ENCODE measurements around the gene IPO4. TPM values are rescaled to one million over a fixed set of nuclear protein-coding genes. Genes with fewer than 3 reads are reported as not detected.
"Not testable (repeated sequence)": the region's sequence is repeated elsewhere in the genome, so short reads cannot be mapped to it uniquely, and the experiment has no call there.

The IPO4 gene, protein sequence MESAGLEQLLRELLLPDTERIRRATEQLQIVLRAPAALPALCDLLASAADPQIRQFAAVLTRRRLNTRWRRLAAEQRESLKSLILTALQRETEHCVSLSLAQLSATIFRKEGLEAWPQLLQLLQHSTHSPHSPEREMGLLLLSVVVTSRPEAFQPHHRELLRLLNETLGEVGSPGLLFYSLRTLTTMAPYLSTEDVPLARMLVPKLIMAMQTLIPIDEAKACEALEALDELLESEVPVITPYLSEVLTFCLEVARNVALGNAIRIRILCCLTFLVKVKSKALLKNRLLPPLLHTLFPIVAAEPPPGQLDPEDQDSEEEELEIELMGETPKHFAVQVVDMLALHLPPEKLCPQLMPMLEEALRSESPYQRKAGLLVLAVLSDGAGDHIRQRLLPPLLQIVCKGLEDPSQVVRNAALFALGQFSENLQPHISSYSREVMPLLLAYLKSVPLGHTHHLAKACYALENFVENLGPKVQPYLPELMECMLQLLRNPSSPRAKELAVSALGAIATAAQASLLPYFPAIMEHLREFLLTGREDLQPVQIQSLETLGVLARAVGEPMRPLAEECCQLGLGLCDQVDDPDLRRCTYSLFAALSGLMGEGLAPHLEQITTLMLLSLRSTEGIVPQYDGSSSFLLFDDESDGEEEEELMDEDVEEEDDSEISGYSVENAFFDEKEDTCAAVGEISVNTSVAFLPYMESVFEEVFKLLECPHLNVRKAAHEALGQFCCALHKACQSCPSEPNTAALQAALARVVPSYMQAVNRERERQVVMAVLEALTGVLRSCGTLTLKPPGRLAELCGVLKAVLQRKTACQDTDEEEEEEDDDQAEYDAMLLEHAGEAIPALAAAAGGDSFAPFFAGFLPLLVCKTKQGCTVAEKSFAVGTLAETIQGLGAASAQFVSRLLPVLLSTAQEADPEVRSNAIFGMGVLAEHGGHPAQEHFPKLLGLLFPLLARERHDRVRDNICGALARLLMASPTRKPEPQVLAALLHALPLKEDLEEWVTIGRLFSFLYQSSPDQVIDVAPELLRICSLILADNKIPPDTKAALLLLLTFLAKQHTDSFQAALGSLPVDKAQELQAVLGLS
- total RNA-seq = 41.5 and 52.4 TPM in 2 replicates

DNA sequence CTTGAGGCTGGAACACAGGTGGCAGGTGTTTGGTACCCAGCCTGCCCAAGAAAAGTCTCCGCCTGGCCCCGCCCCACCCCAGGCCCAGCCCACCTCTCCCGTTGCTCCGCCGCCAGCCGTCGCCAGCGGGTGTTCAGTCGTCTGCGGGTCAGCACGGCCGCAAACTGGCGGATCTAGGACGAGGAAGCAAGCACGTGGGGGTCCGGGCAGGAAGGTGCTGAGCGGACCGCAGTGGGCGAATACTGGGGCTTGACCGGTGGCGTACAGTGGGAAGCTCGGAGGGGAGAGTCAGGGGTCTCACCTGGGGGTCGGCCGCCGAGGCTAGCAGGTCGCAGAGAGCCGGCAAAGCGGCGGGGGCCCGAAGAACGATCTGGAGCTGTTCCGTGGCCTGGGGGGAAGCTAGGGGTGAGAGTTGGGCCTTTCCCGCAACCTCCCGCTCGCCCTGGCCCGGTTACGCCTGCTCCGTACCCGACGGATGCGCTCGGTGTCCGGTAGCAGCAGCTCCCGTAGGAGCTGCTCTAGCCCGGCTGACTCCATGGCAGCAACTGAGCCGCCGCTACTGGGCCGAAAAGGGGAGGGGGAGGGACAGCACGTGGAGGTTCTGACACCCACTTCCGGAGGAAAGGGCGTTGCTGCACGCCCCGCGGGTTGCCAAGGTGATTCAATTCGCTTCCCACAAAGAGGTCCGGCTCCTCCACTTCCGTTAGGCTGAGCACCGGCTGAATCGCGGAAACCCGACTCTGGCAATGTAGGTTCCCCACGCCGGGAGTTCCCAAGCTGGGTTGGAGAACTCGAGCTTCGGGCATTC is at the start of gene IPO4:
IPO4 (minus strand) TSS at position 566 of the 808 bp plus-strand sequence; CDS start at position 537, 29 bp downstream.
- peak; percentile 88 for DNase-seq (ENCODE audit: extremely low read depth, low read depth, low spot score)

- no peak for DNase-seq (ENCODE audit: extremely low read depth, low read depth, low spot score)
These were observed 49.5 kb upstream of the IPO4 start for GRCh38 chr14:24238123-24238522.

- no peak for DNase-seq (ENCODE audit: extremely low read depth, low read depth, low spot score)
These were observed 48.9 kb upstream of the IPO4 start for GRCh38 chr14:24237463-24237955.

- DNase-seq (ENCODE audit: extremely low read depth, low read depth, low spot score) = no peak
These were observed 48.3 kb upstream of the IPO4 start for GRCh38 chr14:24236689-24237462.

- no peak for DNase-seq (ENCODE audit: extremely low read depth, low read depth, low spot score)
These were observed 47.4 kb upstream of the IPO4 start for GRCh38 chr14:24235804-24236688.

DNA sequence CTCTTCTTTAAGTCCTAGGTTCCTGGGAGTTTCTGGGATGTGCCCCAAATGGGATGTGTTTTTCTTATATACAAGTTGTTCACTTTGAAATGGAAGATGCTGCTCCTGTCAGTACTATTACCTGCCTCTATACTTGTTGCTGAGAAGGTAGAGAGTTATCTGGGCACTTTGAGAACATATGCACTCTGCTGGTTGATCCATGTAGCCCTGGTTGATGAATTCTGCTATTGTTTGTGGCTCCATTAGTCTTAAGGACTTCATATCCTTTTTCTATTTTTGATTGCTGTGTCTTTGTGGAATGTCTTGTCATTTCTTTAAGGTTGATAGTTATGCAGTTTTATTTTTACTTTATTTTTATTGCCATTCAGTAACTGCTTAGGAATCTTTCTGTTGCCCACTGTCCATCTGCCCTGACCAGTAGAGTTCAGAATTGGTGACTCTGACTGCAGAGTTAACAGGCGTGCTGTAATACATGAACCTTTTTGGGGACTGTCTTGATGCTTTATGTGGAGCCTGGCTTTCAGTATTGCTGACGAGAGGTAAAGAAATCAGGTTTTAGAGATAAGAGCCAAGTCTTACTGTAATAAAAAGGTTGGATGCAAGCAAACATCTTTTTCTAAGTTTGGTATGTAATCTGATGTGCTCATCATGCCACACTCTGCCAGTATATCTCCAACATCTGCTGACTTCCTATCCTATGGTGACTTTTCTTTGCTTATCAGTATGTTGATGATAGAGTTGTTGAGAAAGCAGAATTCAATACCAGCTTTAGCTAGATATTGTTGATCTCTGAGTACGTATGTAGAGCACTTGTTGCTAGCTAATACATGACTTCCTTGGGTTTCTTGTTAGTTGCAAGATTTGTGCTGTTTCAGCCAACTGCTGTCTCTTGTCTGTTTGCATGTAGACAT is 45.7 kb upstream of the IPO4 start:
- no peak for DNase-seq (ENCODE audit: extremely low read depth, low read depth, low spot score)

DNA sequence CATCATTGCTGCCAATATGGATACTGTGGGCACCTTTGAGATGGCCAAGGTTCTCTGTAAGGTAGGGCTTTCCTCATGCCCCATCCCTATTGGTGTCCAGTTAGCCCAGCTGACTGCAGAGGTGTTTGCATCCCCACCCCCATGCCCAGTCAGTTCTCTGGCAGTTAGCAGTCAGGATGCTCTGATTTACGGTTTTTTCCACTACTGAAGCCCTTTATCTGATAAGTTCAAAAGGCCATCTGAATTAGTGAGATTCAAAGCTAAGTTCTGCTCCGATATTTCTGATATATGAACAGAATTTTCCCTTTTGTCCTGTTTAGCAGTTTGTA is 44.9 kb upstream of the IPO4 start:
- DNase-seq (ENCODE audit: extremely low read depth, low read depth, low spot score) = no peak

- no peak for DNase-seq (ENCODE audit: extremely low read depth, low read depth, low spot score)
These were observed 44.3 kb upstream of the IPO4 start, which contains the start of gene GMPR2 for GRCh38 chr14:24232645-24233537. Gene GMPR2 (plus strand): TSS chr14:24232929. CDS start chr14:24233254, 325 bp downstream.

DNA sequence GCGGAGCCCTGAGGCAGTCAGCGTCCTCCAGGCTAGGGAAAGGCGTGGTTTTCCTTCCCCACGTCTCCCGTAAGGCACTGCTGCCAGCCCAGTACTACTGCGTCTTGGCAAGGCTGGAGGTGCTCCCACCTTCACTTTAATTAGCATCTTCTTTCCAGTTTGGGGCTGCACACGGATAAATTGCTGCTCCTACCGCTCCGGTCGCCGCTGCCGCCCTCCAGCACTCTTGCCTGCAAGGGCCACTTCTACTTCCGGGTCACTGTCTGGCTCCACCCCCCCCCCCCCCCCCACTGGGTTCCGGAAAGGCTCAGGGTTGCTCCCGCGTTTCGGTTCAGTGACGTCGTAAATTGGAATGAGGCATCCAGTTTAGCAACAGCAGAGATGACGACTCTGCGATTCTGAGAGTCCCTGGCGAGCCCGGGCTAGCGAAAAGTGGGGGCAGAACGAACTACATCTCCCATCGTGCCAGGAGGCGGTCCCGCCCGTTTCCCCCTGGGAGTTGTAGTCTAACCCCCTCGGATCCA is 43.6 kb upstream of the IPO4 start, which contains the start of gene NEDD8:
NEDD8 (minus strand) TSS at position 247 of the 524 bp plus-strand sequence; CDS start at position 147, 100 bp downstream.
- peak; percentile 71 for DNase-seq (ENCODE audit: extremely low read depth, low read depth, low spot score)

DNA sequence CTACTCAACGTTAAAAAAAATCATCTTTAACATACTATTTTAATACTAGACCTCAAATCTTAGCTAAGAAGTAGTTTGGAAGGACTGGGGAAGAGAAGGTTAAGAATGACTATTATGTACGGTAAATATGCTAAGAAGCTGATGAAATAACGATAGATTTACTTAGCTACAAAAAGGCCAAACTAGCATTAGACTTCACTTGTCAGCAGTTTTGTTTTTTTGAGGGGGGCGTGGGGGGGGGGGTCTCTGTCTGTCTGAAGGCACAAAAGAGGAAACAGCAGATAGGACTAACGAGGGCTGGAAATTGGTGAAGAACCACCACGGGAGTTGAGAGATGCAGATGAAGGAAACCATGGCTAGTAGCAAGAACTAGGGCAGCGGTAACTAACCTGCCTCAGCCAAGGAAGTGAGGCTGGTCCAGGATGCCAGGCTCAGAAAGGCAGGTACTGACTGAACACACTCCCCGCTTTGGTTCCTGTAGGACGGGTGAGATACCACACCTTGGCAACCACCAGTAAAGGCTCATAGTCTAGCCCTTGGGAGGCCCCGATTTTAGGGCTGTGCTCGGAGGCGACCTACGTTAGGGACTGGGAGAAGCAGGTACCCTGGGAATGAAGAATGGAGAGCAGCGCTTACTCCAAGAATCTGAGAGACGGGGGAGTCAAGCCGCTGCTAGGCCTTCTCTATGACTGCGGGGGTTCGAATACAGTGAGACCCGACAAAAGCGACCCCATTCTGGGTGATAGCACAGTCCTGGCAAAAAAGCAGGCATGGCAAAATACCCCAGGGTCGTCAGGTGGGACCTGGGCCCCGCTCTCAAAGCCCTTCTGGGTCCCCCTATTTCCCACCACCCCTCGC is 42.9 kb upstream of the IPO4 start:
- no peak for DNase-seq (ENCODE audit: extremely low read depth, low read depth, low spot score)

DNA sequence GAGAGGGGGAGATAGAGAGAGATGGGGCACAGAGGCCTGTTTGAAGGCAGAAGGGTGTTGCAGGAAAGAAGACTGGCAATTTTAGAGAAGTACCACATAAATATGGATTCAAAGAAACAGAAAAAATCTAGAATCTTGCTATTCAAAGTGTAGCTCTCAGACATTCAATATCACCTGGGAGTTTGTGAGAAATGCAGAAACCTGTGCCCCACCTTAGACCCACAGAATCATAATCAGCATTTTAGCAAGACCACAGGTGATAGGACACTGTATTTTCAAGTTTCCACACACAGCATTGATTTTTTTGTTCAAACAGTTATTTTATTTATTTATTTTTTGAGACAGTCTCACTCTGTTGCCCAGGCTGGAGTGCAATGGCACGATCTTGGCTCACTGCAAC is 40.3 kb upstream of the IPO4 start:
- no peak for DNase-seq (ENCODE audit: extremely low read depth, low read depth, low spot score)

DNA sequence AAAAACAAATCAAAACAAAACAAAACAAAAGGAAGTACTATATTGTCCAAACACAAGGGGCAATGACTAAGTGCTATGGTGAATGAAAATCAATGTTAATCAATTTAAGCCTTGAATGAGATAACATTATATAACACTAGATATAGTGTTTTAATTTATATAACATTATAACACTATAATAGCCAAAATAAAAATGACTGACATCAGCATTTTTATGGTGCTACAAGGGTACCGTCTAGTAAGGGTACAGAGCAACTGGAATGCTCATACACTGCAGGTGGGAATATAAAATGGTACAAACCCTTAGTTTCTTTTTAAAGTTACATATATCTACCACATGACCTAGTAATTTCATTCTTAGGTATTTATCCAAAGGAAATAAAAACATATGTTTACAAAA is 37.9 kb upstream of the IPO4 start:
- DNase-seq (ENCODE audit: extremely low read depth, low read depth, low spot score) = no peak

- DNase-seq (ENCODE audit: extremely low read depth, low read depth, low spot score) = peak; percentile 95
These were observed 36.0 kb upstream of the IPO4 start for GRCh38 chr14:24224618-24225071.

DNA sequence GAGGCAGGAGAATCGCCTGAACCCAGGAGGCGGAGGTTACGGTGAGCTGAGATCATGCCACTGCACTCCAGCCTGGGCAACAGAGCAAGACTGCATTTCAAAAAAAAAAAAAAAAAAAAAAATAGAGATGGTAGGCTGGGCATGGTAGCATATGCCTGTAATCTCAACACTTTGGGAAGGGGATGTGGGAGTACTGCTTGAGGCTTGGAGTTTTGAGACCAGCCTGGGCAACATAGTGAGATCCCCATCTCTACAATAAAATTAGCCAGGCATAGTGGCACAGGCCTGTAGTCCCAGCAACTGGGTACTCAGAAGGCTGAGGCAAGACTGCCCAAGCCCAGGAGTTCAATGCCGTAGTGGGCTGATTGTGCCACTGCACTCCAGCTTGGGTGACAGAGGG is 34.4 kb upstream of the IPO4 start:
- DNase-seq (ENCODE audit: extremely low read depth, low read depth, low spot score) = not testable (repeated sequence)

DNA sequence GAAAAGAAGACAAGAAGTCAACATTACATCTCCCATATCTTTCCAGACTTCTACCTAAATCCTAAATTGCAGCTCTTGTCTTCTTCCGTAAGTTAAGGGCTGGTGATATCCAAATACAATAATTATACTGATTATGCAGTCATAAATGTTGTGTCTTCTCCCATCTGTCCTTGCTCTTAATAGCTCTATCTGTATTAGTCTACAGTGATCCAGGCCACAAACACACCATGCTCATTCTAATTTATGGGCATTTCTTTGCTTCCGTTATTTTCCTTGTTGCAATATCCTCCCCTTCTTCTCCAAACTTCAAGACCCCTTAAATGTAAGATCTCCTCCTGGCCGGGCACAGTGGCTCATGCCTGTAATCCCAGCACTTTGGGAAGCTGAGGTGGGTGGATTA is 30.9 kb upstream of the IPO4 start:
- no peak for DNase-seq (ENCODE audit: extremely low read depth, low read depth, low spot score)
